AG09309 (cell line): Measurements from ENCODE around the gene HMGXB3.

Experiments
- DNase-seq: peaks from one replicate; pipeline ENCODE4 v3.0.0-alpha.2; 2010; ENCODE audit warnings: low read depth
- H3K4me3 ChIP-seq: 2 replicates; pipeline ENCODE4 v1.5.1; 2011; ENCODE audit warnings: mild to moderate bottlenecking, low read depth, low read length, moderate library complexity; ENCODE audit not compliant: control insufficient read depth
- CTCF ChIP-seq: IDR thresholded peaks from 2 replicates; pipeline ENCODE4 v1.5.1; 2011; ENCODE audit warnings: mild to moderate bottlenecking, low read depth, low read length, inconsistent platforms; ENCODE audit not compliant: insufficient read depth, control insufficient read depth; ENCODE audit errors: missing control alignments

Gene HMGXB3

GRCh38 chr5:150061538-150061995 is 61.0 kb downstream of the HMGXB3 start:
- no peak for DNase-seq
- H3K4me3 ChIP-seq: no peak overlapping the region
- TF ChIP-seq CTCF: no peak

- no peak for DNase-seq
- no peak for TF ChIP-seq CTCF
- no peak overlapping the region for H3K4me3 ChIP-seq
These were observed 61.8 kb downstream of the HMGXB3 start for GRCh38 chr5:150062216-150062922.

GRCh38 chr5:150063638-150064037 is 63.1 kb downstream of the HMGXB3 start:
- H3K4me3 ChIP-seq: no peak overlapping the region
- no peak for TF ChIP-seq CTCF
- DNase-seq: no peak

GRCh38 chr5:150064681-150065220 is 64.2 kb downstream of the HMGXB3 start:
- DNase-seq: no peak
- no peak for TF ChIP-seq CTCF
- no peak overlapping the region for H3K4me3 ChIP-seq

- TF ChIP-seq CTCF: peak; percentile 7
- H3K4me3 ChIP-seq: no peak overlapping the region
- no peak for DNase-seq
These were observed 64.8 kb downstream of the HMGXB3 start for GRCh38 chr5:150065346-150065745.

- TF ChIP-seq CTCF: no peak
- no peak overlapping the region for H3K4me3 ChIP-seq
- DNase-seq: no peak
These were observed 65.3 kb downstream of the HMGXB3 start for GRCh38 chr5:150065886-150066285.
